Mesenteric fat pad (tissue), 1 donor: ENCODE measurements around the gene FSD2. TPM values are rescaled to one million over a fixed set of nuclear protein-coding genes. Genes with fewer than 3 reads are reported as not detected.

Source experiments
- DNase-seq: peaks from one replicate; pipeline ENCODE4 v3.0.0-alpha.2; 2020; ENCODE audit warnings: low spot score
- long read RNA-seq: library from polyadenylated mRNA; unstranded; transcript quantifications from one replicate; pipeline ENCODE4 v2.0.0, GENCODE V29; 2020
- total RNA-seq: library from RNA; stranded (reverse); fragmentation: NEBNext Ultra II Directional; extraction: Animal tissue kit (Norgen Biotek cat#: 25700); gene quantifications from one replicate; pipeline ENCODE4 v1.2.1, GENCODE V29; 2021
- donor health status: DM: yes; HTN: yes; CAD: no.

FSD2 gene, protein sequence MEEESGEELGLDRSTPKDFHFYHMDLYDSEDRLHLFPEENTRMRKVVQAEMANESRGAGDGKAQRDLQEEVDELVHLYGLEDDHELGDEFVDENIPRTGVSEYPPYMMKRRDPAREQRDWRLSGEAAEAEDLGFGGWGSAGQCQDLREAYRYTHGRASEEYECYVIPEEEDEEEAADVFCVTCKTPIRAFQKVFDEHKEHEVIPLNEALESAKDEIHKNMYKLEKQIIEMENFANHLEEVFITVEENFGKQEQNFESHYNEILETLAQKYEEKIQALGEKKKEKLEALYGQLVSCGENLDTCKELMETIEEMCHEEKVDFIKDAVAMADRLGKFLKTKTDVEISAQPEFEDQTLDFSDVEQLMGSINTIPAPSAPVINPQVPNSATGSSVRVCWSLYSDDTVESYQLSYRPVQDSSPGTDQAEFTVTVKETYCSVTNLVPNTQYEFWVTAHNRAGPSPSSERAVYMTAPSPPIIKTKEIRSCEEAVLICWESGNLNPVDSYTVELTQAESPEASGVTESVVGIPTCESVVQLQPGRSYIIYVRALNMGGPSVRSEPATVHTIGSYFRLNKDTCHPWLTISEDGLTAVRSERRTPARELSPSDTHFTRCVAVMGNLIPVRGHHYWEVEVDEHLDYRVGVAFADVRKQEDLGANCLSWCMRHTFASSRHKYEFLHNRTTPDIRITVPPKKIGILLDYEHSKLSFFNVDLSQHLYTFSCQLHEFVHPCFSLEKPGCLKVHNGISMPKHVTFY
- not detected for total RNA-seq
- long read RNA-seq, partial matches to known transcripts, result 0 of 1 reads
- long read RNA-seq, other reads (novel, unspliced or antisense), result 1 of 1 reads

DNA sequence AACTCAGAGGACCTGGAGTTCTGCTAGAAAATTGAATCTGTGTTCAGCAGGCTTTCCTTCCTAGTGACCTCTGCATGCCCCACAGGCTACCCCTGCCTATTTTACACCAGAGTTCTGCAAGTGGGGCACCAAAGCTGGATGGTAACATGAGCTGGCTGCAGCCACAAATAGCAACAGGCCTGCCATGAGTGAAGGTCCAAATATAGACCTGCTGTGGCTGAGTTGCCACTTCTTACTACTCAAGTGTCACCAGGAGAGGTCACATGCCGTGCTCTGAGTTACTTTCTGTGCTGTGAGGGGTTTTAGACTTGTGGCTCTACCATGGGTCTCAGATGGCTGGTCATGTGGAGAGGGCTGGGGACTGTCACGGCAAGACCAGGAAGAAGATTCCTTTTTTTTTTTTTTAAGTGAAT, at the start of gene FSD2:
Gene FSD2, minus strand, starts transcription at position 76 of the 413 bp plus-strand sequence. CDS start 18,679 bp downstream, outside the sequence.
- no peak for DNase-seq

DNA sequence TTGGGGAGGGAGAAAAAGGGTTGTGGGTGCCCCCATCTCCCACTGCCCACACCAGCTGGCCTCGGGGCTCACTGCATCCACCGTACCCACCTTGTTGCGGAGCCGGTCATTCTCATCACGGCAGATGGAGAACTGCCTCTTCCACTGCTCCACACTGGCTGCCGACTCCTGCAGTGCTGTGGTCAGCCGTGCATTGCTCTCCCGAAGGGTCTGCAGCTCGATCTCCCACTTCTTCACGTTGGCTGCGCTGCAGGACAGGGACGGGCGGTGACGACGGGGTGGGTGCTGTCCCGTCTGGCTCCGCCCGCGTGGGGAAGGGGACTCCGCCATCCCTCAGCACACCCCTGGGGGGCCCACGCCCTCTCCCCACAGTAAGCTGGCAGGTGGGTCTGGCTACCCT, 48.7 kb upstream of the FSD2 start:
- no peak for DNase-seq

DNA sequence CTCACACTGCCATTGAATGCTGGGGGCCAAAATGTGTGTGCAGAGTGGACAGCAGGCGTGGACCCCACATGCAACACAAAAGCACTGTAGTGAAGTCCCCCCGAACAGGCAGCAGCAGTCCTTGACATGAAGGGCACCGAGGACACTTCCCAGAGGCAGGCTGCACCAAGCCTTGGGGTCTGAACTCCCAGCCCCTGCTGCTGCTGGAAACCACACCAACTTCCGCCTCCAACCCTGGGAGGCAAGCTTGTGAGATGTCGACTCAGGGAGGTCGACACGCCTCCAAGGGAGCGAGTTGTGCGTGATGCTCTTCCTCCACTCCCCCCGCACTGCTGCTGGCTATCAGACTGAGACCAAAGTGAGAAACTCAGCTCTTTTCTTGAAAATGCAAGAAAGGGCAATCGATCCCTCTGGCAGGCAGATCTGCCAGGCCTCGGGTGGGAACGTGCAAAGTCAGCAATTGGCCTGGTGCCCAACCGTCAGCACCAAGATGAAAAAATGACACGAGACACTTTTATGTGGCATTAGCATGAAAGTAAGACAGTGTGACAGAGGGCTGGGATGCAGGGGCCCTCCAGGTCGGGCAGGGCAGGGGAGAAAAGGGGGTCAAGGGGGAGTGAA, 47.2 kb upstream of the FSD2 start:
- DNase-seq, result no peak

DNA sequence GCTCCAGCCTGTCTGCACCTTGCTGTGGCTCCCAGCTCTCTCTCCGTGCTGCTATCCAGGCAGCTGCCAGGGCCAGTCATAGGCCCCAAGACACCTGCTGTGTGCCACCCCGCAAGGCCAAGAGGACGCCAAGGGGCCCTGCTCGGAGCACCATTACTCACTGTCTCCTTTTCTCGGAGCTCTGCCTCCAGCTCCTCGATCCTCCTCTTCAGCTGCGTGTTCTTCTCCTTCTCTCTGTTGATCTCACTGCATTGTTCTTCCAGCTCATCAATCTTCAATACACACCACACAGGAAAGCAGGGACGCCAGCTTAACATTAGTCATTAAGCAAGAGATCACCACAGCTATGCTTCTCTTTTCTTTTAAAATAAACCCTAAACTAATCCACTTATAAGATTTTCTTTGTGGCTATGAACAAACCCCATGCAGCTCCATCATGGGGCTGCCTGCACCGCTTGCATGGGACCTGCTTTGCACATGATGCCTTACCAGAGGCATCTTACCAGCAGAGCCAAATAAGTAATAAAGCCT, 46.2 kb upstream of the FSD2 start:
- DNase-seq, result no peak

DNA sequence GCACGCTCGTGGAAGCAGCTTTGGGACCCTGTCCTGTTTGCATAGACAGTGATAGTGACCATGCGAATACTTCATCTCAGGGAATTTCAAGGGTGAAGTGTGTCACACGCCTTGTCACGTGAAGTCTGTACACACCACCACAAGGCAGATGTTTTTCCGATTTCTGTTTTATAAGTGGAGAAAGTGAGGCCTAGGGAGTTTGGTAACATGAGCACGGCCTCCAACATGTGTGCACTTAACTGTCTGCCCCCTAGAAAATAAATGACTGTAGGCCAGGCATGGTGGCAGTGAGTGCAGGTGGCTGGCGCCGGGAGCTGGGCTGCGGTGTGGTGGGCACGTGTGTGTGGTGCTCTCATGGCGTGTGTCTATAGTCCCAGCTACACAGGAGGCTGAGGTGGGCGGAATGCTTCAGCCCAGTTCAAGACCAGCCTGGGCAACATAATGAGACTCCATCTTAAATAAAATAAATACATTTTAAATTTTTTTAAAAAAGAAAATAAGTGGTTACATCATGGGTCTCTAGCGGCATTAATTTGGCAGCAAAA, 45.5 kb upstream of the FSD2 start:
- DNase-seq, result no peak

DNA sequence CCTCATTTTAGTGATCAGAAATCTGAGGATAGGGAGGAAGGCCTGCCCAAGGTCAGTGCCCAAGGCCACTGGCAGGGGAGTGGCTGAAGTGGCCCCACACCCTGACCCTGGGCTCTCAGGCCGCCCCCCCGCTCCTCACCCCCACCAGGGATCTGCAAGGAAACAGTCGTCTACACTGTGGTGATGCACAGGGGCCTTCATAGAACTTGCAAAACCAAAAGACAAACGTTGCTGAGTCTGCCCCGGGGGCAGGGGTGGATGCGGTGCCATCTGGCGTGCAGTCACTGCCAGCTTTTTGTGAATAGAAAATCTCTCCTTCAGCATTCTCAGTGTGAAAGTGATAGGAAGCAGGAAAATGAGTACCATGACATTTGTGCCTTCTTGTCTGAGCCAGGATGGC, 44.9 kb upstream of the FSD2 start:
- no peak for DNase-seq

DNA sequence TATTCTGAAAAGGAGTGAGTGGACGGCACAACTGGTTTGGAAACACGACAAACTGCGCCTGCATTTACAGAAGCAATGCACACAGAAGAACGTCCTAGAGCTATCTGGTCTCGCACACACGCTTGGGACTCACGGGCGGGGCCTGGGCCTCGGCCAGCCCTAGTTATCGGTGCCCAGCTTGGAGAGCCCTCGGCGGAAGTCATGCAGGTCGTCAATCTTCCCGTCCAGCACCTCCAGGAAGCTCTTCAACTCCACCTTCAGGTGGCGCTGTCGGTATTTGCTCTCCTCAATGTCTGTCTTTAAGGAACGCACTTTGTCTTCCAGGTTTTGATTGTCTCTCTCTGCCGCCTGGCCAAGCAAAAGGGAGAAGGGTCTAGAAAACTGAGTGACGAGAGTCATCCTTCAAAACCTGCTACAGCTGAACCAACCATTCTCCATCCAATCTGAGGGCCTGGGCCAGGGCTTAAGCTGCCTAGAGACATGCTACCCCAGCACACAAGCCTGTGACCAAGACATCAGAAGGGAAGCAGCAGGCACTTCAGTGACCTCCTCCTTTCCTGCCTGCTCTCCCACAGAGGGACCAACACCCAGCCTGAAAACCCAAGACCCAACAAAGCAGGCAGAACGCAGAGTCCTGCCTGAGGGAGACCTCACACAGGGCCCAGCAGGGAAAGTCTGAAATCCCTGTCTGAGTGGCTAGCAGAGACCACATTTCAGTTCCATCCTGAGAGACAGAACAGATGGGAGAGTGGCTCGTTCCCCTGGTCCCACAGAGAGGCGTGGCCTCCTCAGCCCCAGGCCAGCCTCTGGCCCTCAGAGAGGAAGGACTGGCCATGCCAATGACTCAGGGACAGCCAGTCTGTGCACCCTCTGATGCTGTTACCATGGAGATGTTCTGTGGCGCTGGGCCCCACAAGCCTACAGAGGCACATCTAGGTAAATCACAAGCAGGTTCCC, 44.0 kb upstream of the FSD2 start:
- DNase-seq, result no peak

DNA sequence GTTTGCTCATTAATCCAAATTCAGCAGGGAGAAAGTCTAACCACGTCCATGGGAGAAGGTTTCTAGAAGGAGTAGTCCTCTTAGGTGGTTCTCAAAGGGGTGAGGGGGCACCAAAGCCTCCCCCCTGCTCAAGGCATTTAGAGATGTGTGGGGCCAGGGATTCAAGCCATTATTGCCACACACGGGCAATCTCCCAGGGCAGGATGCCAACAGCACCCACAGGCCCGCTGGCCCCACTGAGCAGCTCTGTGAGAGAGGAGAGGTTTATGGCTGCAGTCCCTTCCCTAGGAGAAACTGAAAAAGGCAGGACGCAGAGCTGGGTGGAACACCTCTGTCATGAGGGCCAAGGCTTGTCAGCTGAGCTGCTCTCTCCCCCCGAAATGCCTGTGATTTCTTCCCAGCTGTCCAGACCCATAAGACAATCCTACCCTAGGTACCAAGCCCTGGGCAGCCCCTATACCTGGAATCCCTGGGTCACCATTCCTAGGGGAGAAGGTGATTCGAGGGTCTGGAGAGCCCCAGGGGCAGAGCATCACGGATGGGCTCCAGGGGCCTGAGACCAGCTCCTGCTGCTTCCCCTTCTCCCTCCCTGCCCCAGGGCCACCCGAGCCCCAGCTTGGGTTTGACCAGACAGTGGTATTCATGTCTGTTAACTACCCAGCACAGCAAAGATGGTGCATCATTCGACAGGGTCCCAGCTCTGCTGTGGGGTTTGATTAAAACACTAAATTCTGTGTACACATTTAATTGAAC, 42.5 kb upstream of the FSD2 start:
- no peak for DNase-seq

DNA sequence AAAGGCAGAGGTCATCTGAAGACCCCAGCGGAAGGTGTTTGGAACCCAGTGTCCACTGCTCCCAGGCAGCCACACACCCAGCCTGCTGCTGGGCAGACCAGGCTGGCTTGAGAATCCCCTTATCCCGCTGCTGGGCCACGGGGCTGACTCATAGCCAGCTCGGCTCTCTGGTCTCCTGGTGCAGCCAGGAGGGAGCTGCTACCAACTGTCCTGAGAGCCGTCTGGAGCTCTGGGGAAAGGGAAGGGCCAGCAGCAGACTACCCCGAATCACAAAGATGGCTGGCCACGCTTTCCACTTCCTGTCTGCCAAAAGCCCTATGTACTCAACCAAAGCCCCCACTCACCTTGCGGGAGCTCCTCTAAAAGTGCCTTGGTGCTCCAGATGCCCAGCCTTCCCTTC, 41.8 kb upstream of the FSD2 start:
- DNase-seq, result no peak

DNA sequence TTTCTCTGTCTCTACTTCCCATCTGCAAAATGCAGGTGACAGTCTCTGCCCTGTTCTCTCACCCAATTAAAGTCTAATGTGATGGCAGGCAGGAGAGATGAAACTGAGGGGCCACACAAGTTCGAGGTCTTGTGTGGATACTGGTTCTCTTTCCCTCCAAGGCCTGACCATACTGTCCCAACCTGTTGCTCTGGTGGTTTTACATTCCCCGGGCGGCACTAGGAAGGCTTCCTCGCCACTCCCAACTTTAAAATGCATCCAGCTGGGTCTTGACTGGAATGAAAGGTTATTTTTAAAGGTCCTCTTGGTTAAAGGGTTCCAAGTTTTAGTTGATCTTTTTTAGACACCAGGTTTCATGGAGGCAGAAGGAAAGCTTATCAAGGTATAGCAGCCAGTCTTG, 40.8 kb upstream of the FSD2 start:
- DNase-seq, result no peak

DNA sequence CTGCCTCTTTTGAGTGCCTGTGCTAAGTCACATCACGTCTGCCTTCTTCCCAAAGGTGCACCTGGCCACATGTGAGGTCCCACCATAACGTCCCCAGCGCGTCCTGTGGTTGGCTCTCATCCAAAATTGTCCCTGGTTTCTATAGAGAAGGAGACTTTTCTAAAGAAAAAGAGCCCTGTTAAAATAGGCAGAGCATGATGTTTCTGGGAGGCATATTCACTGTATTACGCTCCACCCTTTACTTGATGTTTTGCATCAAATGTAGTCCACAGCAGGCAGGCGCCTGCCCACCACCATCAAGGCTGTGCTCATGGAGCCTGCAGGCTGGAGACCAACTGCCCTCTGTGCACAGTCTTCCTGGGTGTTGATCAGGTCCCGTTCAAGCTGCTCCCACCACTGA, 39.8 kb upstream of the FSD2 start:
- no peak for DNase-seq

DNA sequence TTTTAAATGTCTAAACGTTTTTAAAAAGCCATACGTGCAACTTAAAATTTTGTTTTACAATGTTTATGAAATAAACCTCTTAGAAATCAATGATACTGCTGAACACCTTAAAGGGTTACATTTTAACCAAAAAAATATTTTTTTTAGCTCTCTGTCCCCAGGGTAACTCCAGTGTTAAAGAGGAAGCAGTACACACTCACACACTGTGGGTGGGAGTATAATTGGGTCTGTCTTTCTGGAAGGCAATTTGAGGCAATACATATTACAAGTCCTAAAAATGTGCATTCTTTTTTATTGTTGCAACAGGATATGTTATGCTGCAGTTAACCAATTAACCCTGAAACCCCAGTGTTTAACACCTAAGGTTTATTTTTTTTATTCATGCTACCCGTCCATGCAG, 37.7 kb upstream of the FSD2 start:
- no peak for DNase-seq

DNA sequence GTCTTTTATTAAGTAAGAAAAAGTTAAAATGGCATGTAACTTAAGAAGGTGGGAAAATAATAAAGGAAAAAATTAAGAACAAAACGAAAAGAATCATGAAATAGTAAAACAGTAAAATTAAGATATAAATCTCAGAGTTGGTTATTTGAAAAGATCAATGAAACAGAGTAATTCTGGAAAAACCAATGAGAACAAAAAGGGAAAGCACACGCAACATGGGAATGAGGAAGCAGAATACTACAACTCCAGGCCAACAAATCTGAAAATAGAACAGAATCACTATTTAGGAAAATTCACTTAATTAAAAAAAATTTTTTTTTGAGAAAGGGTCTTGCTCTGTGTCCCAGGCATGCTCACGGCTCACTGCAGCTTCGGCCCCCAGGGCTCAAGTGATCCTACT, 34.3 kb upstream of the FSD2 start:
- no peak for DNase-seq

DNA sequence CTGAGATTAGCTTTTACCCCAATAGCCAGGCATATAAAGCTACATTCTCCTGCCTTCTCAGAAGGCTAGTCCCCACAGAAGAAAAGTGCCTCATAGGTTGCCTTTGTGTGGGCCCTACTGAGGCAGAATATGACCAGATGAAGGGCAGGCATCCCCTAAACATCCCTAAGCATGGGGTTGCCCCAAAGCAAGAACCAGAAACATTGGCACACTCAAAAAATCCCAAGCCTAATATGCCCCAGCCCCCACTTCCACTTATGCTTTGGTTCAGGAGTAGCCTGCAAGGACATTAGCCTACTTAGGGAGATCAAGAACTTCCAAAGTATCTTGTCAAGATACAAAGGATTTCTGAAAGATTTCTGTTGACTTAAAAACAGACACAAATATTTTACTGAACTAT, 33.3 kb upstream of the FSD2 start:
- no peak for DNase-seq

DNA sequence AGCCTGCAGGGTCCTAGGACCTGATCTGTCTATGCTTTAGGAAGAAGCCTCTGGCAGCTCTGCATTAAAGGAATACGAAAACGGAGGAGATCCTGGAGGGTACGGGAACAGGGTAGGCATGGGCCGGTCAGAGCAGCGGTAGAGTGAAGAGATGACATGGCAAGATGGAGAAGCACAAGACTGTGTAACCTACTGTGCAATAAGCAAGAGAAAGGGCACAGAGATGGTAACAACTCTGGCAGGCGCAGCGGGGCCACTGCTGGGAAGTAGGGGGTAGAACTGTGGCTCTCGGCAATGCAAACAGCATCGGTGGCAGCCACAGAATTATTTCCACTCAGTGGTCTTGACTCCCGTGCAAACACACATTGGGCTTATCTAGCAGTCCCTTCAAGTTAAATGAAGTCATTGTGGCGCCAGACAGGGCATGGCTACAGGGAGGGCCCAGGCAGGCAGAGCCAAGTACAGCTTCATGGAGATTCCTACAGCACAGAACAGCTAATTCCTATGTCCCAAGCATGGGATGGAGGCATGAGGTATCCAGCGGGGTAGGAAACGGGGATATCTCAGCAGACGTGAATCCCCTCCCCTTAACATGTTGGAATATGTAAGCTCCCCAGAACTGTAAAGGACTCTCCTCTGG, 32.3 kb upstream of the FSD2 start:
- no peak for DNase-seq

DNA sequence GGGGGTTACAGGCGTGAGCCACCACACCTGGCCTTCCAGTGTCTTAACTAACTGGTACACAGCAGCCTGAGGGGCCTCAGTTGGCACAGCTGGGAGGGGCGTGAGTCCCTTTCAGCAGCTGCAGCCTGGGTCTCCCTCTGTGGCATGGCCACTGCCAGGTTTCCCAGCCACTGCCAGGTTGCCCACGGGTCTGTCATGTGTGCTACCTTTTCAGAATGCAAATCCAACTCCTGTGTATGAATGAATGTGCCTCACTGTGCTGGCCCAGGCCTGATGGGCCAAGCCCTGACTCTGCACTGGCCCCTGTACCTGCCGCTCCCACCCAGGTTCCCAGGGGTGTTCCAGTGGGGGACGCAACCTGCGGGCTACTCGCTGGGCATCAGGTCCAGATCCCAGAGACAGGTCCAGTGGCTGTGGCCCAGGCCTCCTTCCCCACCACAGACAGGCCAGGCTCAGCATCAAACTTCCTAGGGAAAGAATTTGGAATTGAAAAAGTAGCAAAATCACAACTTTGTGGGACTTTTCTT, 29.6 kb upstream of the FSD2 start:
- no peak for DNase-seq

DNA sequence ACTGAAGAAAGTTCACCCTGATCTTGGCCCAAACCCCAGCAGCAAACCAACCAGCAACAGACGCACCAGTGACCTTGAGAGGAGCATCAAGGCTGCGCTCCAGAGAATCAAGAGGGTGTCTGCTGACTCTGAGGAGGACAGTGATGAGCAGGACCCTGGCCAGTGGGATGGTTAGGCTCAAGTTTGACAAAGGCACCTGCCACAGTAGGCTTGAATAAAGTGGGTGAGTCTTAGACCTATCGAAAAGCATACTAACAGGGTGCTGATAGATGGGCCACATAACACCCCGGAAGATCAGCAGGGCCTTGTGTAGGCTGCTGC, 27.5 kb upstream of the FSD2 start:
- DNase-seq, result no peak

DNA sequence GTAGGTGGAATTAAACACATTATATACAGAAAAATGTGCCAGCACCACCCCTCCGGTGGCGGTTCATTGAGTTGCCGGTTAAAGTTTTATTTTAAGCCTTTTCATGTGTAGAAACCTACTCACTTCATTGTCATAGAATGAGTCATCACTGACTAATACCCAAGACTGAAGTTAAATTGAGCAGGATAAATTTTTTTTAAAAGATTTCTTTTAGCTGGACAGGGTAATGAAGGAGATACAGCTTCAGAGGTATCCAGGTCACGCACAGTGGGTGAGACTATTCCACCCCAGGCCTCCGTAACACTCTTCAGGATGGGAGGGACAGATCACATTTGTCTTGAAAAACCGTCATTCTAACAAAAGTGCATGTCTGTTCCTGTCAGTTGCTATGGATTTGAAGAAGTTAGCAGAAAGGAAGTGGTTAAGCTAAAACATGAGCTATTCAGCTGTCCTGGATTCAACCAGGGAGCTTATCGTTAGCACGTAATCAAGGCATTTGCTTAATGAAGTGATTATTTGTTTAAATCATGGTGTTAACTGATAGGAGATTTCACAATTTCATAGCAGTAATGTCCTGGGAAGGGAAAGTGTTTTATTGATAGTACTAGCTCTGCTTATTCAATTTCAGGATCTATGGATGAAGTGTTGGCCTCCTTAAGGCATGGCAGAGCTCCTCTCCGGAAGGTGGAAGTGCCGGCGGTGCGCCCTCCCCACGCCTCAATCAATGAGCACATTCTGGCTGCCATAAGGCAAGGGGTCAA, 26.9 kb upstream of the FSD2 start:
- DNase-seq, result no peak
